GM21447 (cell line): ENCODE measurements around the gene CBARP.
A peak's percentile ranks its signal among the peaks of the same experiment; 100 is the strongest.
"Not testable (repeated sequence)": the region's sequence is repeated elsewhere in the genome, so short reads cannot be mapped to it uniquely, and the experiment has no call there.

Experiments
- ATAC-seq: cut with Tn5 transposase; IDR thresholded peaks from one replicate; pipeline ENCODE4 v1.9.1; 2021; ENCODE audit not compliant: unreplicated experiment

Gene CBARP

DNA sequence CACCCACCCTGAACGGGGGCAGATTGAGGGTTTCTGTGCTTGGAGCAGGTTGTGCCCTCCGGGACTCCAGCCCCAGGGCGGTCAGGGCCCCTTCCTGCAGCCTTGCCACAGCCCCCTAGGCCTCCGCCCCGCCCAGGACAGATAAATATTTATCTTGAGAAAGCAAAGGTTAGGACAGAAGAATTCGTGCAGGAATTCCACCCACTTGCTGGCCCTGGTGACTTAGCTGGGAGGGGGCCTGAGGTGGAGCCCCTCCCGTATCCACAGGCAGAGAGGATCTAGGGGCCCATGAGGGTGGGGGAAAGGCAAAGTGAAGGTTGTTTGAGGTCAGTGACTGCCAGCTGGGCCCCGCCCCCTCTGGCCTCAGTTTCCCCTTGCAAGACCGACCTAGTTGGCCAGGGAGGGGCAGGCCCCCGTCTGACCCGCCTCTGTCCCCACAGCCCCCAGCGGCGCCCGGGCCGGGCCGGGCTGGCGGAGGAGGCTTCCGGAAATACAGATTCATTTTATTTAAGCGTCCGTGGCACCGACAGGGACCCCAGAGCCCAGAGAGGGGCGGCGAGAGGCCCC lies 15.8 kb upstream of the CBARP start:
- no peak for ATAC-seq

DNA sequence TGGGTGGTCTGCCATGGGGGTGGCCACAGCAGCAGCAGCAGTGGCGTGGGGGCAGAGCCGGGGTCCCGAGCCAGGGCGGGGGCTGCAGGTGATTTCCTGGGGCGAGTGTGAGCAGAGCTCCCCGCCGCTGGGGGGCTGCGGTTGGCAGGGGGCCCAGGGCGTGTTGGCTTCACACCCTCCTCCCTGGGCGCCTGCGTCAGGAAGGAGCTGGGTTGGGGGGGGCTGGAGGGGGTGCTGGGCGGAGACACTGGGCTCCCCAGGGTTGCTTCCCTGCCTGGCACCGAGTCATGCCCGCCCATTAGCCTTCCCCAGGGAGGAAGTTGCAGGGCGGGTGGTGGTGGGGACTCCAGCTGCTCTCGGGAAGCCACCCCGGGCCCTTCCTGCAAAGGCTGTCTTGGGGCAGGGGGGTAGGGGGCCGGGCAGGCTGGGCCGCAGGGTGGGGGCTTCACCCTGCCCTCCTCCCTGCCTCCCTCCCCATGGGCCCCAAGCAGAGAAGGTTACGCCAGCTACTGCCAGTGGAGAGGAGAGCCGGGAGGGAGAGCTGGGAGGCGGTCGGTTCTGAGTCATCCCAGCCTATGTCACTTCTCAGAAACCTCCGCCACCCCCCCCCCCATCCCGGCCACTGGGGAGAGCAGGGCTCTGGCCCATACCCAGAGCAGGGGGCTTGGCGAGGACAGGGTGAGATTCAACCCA lies 15.2 kb upstream of the CBARP start:
- no peak for ATAC-seq

DNA sequence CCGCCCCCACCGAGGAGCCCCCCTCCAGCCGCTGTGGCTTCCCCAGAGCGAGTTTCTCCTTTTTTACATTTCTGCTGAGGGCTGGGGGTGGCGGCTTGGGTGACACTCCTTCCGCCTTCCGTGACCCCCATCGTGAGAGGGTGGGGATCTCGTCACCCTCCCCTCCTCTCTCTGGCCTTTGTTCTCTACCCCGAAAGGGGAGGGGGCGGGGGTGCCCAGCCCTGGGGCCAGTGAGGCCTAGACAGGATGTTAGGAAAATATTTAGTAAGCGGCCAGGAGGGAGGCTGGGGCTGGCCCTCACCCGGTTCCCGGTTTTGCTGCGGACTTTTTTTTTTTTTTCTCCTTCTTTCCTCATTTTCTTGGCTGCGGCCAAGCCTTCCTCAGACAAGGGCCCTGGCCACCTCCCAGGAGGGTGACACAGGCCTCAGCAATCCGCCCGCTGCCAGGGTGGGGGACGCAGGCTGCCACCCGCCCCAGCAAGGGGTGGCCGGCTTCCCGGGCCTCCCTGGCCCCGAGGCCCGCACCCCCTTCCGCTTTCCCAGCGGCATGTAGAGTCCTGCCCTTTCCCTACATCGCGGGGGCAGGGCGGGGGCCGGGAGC lies 14.5 kb upstream of the CBARP start:
- ATAC-seq: no peak

DNA sequence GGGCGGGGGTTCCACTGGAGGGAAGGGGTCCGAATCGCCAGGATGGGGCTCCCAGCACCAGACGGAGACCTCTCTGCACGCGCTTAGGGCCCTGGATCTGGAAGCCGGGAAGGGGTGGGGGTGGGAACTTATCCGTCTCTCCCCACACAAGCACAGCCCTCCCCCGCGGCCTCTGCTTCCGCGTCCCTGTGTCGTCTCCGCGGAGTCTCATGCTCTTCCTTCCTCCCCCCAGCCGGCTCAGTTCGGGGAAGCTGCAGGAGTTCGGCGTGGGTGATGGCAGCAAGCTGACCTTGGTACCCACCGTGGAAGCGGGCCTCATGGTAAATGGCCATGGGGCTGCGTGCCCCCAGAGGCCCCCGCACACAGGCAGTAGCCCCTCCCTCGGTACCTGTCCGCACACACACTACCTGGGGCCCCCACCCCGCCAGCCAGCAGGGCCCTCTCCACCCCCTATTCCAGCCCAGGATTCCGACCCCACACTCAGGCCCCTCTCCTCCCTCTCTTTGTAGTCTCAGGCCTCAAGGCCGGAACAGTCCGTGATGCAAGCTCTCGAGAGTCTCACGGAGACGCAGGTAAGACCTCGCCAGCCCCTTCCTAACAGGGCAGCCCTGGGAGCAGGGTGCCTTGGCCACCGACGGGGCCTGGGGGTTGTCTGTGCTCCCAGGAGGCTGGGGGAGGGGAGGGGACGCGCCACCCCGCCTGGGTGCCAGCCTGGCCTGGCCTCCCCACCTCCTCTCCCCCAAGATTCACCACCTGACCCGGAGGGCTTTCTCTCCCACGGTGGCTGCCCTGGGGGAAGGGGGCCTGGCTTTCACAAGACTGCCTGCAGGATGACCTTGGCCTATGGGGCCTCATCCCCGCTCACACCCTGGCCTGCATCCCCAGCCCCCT lies 13.8 kb upstream of the CBARP start:
- no peak for ATAC-seq

DNA sequence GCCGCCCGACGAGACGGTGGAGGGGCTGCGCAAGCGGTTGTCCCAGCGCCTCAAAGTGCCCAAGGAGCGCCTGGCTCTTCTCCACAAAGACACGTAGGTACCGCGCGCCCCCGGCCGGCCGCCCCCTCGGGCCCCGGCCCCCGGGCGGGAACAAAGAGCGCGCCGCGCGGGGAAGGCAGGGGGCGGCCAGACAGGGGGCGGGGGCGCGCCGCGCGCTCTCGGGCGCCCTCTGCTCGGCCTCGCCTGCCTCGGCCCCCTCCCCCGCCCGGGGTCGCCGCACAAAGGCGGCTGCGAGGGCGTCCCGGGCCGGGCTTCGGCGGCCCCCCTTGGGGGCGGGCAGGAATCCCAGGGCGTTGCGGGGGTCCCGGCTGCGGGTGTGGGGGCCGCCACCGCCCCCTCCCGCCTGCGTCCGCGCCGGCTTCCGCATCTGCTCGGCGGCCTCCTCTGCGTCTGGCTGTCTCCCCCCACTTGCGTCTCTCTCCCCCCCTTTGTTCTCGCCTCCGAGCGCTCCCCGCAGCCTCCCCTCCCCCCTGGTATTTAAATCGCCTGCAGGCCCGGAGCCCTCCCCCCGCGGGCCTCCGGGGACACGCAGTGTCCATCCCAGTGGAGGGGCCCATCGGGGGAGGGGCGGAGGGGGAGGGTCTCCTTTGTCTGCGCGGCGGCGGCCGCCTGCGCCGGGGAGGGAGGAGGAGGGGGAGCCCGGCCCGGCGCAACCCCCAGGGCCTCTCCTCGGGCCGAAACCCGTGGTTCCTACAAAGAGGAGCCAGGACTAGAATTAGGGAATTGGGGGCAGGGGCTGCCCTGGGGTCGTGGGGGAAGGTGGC lies 12.8 kb upstream of the CBARP start:
- no peak for ATAC-seq

DNA sequence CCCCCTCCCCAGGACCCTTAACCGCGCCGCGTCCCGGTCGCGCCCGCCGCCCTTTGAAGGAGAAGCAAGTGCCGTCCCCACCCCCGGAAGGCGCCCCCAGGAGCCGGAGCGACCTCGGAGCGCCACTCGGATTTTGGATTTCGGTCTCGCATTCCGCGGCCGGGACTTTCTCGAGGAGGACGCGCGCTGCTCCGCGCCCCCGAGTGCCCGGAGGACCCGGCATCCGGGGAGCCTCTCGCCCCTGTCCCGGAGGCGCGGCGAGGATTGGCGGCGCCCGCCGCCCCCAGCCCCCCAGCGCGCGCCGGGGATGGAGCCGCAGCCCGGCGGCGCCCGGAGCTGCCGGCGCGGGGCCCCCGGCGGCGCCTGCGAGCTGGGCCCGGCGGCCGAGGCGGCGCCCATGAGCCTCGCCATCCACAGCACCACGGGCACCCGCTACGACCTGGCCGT lies 12.2 kb upstream of the CBARP start:
- no peak for ATAC-seq

DNA sequence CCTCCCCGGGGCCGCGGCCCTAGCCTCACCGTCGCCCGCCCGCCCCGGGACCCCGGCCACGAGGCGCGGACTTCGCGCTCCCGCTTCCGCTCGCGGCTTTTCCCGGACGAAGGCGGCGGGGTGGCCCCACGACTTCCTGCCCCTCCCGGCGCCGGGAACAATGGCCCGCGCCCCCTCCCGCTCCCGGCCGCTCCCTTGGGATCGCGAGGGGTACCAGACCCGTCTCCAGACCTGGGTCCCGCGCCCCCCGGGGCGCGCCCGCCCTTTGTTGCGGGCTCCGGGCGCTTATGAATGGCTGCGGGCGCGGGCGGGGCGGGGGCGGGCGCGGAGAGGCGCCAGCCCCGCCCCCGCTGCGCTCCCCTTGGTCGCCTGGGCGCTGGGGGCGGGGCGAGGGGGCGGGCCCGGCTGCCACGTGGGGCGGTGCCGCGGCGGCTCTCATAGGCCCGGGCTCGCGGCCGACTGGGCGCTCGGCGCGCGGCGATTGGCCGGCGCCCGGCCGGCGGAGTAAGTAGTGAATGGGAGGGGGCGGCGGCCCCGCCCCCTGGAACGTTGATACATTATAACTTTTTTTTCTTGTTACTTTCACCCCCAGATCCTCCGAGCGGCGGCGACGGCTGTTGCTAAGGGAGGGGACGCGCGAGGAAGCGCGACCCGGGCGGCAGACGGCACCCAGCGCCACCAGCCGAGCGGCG lies 11.6 kb upstream of the CBARP start:
- ATAC-seq: peak; percentile 38

DNA sequence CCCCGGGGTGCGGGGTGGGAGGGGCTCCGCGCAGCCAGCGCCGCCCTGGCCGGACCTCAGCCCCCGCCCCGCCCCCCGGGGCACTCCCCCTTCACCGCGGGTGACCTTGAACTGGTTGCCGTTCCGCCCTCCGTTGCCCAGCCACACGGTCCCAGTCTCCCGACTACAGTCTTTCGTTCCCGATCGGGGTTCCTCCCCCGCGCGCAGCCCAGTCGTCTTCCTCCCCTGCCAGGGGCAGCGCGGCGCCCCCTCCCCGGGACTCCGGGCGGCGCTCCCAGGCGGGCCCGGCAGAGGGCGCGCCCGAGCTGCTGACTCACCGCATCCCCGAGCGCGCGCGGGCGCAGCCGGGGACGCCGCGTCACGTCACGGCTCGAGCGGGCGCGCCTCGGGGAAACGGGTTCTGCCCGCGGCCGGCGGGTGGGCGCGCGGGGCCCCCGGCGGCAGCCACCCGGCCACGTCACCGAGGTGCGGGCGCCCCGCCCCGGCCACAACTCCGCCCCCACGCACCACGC lies 11.0 kb upstream of the CBARP start:
- ATAC-seq: peak; percentile 15

DNA sequence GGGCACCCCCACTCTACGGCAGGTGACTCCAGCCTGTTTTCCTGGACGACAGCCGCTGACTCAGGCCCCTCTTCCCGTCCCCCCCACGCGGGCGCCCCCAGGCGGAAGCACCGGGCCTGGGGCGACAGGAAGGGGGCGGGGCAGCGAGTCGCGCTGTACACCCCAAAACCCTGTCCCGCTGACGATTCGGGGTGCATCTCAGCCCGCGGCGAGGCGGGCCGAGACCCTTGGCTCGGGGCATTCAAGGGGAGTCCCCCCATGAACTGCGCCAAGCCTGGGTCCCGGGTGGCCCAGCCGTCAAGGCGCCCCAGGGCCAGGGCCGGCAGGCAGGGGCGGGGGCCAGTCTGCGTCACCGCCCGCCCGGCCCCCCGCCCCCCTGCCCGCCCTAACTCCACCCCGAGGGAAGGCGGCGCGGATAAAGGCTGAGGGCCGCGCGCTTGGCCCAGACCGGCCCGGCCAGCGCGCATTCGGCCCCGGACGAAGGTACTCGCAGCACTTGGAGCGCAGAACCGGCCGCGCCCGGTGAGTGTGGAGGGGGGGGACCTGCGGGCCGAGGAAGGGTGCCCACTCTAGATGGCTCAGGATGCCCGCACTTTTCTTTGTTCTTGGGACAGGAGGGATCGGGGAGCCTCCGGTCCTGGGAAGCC lies 10.5 kb upstream of the CBARP start, which contains the start of gene MIDN:
Gene MIDN, plus strand, starts transcription at position 445 of the 647 bp plus-strand sequence. CDS start 1,714 bp downstream, outside the sequence.
- ATAC-seq: peak; percentile 11

DNA sequence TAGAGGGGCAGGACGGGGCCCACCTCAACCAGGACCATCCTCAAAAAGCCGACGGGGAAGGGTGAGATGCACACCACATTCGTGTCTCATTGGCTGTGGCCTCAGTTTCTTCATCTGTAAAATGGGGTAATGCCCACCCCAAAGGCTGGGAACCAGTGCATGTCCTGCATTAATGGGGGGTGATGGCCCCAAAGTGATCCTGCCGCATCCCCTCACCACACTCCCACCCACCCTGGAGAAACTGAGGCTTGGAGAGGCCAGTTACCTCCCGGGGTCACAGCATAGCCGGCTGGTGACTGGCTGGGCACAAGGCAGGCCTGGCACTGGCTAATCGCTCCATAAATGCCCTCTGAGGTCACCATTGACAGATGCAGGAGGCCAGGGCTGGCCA lies 9.9 kb upstream of the CBARP start:
- no peak for ATAC-seq

DNA sequence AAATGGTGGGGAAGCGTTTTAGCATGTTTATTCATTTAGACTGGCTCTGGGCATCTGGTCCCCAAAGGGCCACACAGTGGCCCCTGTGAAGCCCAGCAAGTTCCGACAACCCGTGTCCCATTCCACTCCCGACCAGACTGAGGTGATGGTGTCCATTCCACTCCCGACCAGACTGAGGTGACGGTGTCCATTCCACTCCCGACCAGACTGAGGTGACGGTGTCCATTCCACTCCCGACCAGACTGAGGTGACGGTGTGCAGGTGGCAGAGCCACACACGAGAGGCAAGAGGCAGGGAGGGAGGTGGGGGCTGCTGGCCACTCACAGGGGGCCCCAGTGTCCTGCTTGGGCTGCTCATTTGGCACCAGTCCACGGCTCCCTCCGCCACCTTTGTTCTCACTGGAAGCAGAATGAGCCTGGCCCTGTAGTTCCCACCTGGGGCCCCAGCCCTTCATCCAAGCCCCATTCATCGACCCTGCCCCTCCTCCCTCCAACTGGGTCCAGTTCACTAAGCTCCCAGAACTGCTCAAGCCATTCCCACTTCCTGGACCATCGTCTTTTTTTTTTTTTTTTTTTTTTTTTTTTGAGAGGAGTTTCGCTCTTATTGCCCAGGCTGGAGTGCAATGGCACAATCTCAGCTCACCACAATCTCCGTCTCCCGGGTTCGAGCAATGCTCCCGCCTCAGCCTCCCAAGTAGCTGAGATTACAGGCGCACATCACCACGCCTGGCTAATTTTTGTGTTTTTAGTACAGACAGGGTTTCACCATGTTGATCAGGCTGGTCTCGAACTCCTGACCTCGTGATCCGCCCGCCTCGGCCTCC lies 8.7 kb upstream of the CBARP start:
- not testable (repeated sequence) for ATAC-seq

DNA sequence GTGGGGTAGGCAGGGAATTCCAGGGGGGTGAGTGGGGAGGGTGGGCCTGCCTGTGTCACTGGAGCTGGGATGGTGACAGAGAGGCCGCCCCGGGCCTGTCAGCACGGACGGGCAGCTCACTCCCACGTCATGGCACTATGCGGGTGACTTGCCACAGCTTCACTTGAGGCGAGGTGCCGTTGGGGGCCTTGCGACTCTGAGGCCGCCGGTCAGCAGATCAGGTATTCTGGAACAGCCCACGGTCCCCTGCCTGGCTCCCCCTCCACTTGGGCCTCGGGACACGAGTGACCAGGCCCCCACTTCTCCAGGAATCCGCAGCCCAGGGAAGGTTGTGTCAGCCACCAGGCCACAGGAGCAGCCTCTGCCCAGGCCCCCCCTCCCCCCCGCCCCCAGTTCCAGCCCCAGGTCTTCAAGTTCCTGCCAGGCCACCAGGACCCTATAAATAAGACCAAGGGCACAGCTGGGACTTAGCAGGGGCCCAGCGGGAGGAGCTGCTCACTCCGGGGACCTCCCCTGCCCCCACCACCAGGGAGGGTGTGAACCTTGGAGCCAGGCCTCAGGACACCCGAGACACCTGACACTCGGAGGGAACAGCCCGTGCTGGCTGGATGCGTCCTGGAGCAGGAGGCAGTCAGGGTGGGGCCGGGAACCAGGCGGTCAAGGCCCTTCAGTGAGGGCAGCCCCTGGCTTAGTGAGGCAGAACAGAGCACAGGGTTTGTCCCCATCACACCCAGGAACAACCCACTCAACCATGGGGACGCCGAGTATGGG lies 7.9 kb upstream of the CBARP start:
- ATAC-seq: no peak

DNA sequence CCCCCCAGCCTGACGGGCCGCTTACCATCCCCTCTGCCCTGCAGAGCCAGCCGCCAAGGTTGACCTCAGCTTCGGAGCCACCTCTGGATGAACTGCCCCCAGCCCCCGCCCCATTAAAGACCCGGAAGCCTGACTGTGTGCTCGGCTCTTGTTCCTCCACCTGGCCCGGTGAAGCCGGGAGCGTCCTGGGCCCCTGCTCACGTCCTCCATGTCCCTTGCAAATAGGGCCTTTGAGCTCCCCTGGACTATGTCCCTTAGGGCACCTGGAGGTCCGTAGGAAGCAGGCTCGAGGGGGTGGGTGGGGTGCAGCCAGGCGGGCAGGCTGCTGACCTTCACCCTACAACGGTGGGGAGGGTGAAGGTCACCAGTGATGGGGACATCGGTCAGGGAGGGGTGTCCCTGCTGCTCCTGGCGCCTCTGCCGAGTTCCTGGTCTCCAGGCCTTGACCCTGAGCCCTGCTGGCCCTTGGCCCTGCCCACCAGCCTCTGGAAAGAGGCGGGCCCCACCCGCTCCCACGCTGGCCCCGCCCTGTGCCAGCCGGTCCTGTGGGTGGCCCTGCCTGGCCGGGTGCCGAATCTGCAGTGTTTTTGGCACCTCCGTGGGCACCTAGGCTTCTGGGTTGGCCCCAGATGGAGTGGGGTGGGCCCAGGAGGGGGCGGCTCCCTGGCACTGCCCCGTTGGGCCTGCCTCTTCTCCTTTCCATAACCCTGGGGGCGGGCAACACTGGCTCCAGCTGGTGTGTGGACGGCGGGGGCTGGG lies 7.1 kb upstream of the CBARP start:
- ATAC-seq: no peak

DNA sequence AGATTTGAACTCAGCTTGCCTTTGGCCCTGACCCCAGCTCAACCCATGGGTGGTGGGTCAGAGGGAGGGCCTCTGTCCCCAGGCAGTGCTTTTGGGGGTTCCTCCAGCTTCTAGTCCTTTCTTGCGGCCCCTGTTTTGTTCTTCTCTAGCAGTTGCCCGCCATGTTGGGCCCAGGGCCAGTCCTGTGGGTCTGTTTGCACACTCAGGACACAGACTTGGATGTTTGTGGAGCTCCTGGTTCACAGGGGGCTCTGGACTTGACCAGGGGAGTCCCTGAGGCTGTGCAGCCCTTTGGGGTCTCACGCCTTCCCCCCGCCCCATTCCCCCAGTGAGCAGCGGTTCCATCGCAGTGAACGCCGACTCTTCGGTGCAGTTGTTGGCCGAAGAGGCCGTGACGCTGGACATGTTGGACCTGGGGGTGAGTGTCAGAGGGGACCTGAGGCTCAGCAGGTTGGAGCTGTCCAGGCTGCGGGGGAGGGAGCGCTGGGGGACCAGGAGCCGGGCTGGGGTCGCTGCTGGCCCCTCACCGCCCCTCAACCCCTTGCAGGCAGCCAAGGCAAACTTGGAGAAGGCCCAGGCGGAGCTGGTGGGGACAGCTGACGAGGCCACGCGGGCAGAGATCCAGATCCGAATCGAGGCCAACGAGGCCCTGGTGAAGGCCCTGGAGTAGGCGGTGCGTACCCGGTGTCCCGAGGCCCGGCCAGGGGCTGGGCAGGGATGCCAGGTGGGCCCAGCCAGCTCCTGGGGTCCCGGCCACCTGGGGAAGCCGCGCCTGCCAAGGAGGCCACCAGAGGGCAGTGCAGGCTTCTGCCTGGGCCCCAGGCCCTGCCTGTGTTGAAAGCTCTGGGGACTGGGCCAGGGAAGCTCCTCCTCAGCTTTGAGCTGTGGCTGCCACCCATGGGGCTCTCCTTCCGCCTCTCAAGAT lies 6.2 kb upstream of the CBARP start:
- no peak for ATAC-seq

DNA sequence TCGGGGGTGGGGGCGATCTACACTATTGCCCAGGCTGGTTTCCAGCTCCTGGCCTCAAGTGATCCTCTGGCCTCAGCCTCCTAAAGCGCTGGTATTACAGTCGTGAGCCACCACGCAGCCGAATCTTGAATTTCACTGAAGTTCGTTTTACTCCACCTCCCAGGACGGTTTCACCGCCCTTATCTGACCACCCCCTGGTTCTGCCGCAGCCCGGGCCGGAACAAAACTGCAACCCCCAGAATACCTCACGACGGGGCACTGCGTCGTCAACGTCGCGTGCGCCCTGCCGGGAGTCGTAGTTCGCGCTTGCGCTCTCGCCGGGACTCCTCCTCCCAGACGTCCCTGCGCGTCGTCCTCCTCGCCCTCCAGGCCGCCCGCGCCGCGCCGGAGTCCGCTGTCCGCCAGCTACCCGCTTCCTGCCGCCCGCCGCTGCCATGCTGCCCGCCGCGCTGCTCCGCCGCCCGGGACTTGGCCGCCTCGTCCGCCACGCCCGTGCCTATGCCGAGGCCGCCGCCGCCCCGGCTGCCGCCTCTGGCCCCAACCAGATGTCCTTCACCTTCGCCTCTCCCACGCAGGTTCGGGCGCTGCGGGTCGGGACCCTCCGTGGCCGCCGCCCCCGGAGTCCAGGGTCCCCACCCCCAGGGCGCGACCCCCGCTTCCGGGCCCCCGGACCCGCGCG lies 3.8 kb upstream of the CBARP start, which contains the start of gene ATP5F1D:
Gene ATP5F1D, plus strand, starts transcription at position 335 of the 679 bp plus-strand sequence. Its CDS starts 100 bp downstream, at position 435.
- ATAC-seq: peak; percentile 55
